DMS53 treated with DMSO at 0.1 percent for 48 hours (cell line): ENCODE data around the gene CAMK4.
"Not testable (repeated sequence)": the region's sequence is repeated elsewhere in the genome, so short reads cannot be mapped to it uniquely, and the experiment has no call there.

Experiments used
- DNase-seq: peaks from one replicate; lab custom pipeline; 2025; ENCODE audit not compliant: unreplicated experiment; lab: John Stamatoyannopoulos, UW

Gene CAMK4

GRCh38 chr5:111308951-111309350 is 84.8 kb downstream of the CAMK4 start:
- no peak for DNase-seq

- no peak for DNase-seq
Measured at GRCh38 chr5:111309384-111309783, 85.2 kb downstream of the CAMK4 start.

GRCh38 chr5:111310711-111311620 is 86.8 kb downstream of the CAMK4 start:
- DNase-seq: no peak

- no peak for DNase-seq
Measured at GRCh38 chr5:111311666-111312065, 87.5 kb downstream of the CAMK4 start.

GRCh38 chr5:111313017-111313724 is 89.0 kb downstream of the CAMK4 start:
- no peak for DNase-seq

- DNase-seq: no peak
Measured at GRCh38 chr5:111320953-111321352, 96.8 kb downstream of the CAMK4 start.

GRCh38 chr5:111321376-111321775 is 97.2 kb downstream of the CAMK4 start:
- no peak for DNase-seq

GRCh38 chr5:111326551-111326950 is 102.4 kb downstream of the CAMK4 start:
- no peak for DNase-seq

GRCh38 chr5:111337133-111337532 is 112.9 kb downstream of the CAMK4 start:
- DNase-seq: peak; percentile 72

- no peak for DNase-seq
Measured at GRCh38 chr5:111337688-111338087, 113.5 kb downstream of the CAMK4 start.

GRCh38 chr5:111345731-111346130 is 121.5 kb downstream of the CAMK4 start:
- no peak for DNase-seq

GRCh38 chr5:111347021-111347420 is 122.8 kb downstream of the CAMK4 start:
- no peak for DNase-seq

- no peak for DNase-seq
Measured at GRCh38 chr5:111348661-111349329, 124.6 kb downstream of the CAMK4 start.

GRCh38 chr5:111349429-111349828 is 125.2 kb downstream of the CAMK4 start:
- DNase-seq: no peak

- no peak for DNase-seq
Measured at GRCh38 chr5:111353035-111353434, 128.9 kb downstream of the CAMK4 start.

- DNase-seq: not testable (repeated sequence)
Measured at GRCh38 chr5:111358726-111359125, 134.5 kb downstream of the CAMK4 start.

- no peak for DNase-seq
Measured at GRCh38 chr5:111360173-111360572, 136.0 kb downstream of the CAMK4 start.

GRCh38 chr5:111364992-111365391 is 140.8 kb downstream of the CAMK4 start:
- DNase-seq: no peak

- DNase-seq: no peak
Measured at GRCh38 chr5:111366388-111366787, 142.2 kb downstream of the CAMK4 start.

GRCh38 chr5:111367115-111367514 is 142.9 kb downstream of the CAMK4 start:
- peak; percentile 37 for DNase-seq

- DNase-seq: no peak
Measured at GRCh38 chr5:111372799-111373198, 148.6 kb downstream of the CAMK4 start.

- DNase-seq: no peak
Measured at GRCh38 chr5:111374380-111374779, 150.2 kb downstream of the CAMK4 start.
